ENCODE data around the gene U2AF2.

The U2AF2 gene

DNA sequence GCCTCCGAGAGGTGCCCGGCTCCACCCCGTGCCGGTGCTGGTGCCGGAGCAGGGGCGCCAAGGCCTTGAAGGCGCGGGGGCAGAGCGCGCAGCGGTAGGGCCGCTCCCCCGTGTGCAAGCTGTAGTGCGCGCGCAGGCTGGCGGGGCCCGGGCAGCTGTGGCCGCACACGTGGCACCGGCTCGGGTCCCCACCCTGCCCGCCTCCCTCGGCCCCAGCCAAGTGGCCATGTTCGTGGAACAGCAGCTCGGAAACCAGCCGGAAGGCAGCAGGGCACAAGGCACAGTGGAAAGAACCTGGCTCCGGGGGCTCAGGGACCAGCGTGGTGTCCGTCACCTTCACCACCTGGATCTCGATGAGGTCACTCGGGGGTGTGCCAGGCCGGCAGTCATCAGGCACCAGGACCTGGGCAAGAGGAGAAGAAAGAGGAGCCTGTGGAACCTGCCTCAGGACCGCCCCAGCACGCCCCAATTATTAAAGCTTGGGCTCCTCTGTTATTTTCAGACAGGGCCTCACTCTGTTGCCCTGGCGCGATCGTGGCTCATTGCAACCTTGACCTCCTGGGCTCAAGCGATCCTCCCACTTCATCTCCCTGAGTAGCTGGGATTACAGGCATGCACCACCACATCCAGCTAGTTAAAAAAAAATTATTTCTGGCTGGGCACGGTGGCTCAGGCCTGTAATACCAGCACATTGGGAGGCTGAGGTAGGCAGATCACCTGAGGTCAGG, 32.4 kb upstream of the U2AF2 start:
- no peak for DNase-seq

DNA sequence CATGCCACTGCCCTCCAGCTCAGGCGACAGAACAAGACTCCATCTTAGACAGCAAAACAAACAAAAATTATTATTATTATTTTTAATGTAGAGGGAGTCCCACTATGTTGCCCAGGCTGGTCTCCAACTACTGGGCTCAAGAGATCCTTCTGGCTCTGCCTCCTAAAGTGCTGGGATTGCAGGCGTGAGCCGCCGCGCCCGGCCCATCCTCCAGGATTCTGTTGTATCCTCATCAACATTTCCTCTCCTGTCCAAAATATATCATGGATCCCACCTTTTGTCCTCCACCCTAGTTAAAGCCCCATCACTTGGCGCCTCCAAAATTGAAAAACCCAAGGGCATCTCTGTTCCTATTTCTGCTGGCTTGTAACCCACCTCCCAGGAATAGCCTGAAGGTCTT, 31.7 kb upstream of the U2AF2 start:
- DNase-seq, result no peak

DNA sequence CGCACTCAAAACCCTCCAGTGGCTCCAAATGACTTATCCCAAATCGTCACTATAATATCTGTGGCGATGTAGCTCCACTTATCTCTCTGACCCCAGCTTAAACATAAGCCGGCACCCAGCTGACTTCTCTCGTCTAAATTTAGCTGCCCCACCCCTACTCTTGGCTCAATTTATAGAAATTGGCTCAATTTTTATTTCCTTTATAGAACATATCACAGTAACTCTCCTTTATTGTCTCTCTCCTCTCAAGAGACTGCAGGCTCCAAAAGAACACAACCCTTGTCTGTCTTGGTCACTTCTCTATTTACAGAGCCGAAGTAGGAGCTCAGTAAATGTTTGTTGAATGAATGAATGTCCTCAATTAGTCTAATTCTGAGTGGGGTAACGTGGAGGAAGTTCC, 31.3 kb upstream of the U2AF2 start:
- DNase-seq, result no peak

DNA sequence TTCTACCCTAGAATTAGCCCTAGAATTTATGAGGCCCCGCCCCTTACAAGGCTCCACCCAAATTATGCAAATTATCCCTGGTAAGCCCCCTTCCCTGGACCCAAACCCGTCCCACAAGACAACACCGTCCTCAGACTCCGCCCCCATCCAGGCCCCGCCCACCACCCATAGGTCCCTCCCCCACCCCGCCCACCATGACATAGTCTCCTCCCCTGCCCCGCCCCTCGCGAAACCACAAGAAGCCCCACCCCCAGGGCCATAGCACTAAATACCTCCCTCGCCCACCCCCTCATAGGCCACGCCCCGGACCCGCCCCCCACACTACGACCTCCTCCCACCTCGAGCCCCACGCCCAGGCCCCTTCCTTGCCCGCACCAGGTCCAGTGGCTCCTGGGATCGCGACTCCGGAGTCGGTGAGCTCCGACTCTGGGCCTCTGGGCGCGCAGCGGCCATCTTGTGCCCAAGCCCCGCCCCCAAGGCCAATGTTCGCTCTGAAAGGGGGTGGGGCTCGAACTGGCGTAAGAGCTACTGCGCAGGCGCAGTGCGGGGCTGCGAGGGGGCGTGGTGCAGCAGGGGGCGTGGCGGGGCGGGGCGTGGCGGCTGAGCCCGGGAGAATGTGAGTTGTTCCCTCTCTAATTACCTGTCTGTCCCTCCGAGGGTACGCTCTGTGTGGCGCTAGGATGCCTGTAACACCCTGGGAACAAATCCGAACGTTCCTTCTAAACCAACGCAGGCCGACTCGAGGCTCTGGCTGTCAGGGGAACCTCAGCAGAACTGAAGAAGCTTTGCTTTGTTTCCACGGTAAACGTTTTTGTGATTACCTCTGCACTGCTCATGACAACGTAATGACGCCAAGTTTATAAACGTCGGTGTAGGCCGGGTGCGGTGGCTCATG, 30.5 kb upstream of the U2AF2 start, which contains the start of gene ZNF784:
ZNF784 (minus strand) TSS at position 458 of the 895 bp plus-strand sequence; CDS start at position 453, 5 bp downstream.
- DNase-seq, result peak; percentile 85

DNA sequence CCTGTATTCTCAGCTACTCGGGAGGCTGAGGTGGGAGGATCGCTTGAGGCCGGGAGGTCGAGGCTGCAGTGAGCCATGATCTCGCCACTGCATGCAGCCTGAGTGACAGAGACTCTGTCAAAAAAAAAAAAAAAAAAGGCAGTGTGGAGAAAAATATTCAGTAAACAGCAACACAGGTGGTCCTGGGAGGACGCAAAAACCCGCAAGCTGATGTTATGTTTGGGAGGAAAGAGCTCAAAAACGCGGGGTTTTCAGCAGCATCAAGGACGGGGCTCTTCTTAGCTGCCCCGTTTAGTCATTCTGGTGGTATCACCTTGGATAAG, 29.9 kb upstream of the U2AF2 start:
- no peak for DNase-seq

DNA sequence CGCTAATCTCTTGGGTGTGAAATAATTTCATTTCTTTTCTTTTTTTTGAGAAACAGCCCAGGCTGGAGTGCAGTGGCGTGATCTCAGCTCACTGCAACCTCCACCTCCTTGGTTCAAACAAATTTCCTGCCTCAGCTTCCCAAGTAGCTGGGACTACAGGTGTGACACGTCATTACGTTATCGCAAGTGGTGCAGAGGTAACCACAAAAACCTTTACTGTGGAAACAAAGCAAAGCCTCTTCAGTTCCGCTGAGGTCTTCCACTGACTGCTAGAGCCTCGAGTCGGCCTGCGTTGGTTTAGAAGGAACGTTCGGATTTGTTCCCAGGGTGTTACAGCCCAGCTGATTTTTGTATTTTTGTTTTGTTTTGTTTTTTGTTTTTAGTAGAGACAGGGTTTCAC, 28.5 kb upstream of the U2AF2 start:
- no peak for DNase-seq

DNA sequence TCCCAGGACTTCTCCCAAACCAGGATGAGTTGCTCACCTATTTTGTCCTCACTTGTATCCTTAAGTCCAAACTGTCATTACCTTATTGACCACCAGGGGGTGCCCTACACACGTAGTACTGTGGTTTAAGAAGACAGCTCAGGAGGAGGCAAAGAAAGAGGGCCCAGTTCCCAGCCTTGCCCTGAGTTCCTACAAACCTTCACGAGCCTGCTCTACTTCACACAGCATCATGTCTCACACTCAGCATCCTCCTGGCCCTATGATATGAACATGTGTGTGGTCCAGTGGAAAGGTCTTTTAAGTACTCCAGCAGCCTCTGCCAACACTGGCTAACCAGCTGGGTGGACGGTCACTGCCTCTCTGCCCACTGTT, 22.4 kb upstream of the U2AF2 start:
- DNase-seq, result peak; percentile 53

DNA sequence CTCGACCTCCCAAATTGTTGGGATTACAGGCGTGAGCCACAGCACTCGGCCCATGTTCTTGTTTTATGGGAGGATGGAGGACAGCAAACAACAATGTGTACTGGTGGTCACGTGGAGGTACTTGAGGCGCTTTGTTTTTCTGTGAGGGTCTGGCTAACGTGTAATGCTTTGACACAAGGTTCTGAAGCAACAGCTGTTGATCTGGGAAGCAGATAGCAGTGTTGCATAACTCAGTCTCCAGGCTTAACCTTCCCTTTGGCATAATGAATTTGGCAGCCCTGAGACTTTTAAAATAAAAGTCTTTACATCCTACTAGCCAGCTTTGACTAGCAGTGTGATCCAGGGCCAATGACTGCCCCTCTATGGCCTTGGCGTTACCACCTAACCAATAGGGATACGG, 21.0 kb upstream of the U2AF2 start:
- no peak for DNase-seq

DNA sequence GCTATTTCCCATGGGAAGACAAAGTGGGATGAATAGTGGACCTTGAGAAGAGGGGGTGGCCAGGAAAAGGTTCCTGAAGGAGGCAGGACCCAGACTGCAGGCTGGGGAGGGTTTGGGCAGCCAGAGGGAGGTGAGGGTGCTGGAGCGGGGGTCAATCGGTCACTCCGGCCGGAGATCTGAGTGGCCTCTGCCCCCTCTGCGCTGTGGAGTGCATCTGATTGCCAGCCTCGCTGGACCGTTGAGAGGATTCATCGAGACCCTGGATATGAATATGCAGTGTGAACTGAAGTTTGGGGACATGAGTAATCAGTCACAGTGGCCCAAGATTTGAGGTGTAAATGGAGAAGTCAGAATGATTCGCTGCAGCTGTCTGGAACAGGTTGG, 19.5 kb upstream of the U2AF2 start:
- DNase-seq, result no peak

DNA sequence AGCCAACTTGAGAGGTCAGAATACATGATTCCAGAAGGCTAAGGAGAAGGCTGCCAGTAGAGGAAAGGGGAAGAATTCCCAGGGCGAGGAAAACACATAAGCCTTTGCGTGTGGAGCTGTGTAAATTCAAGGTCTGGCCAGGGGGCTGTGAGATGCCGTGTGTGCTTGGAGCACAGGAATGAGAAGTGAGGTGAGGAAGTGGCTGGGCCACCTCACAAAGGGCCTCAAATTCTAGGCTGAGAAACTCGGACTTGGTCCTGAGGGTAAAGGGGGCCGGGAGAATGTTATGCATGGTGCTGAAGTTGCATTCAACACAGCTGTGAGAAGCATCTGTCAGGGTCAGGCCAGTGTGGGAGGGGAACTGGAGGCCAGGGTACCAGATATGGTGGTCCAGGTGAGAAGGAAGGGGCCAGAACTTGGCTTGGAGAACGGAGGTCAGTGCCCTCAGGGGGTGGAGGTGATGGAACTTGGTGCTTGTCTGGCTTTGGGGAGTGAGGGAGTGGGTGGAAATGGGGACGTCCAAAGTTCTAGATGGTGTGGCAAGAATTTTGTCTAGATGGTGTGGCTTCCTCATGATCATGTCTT, 18.9 kb upstream of the U2AF2 start:
- no peak for DNase-seq

DNA sequence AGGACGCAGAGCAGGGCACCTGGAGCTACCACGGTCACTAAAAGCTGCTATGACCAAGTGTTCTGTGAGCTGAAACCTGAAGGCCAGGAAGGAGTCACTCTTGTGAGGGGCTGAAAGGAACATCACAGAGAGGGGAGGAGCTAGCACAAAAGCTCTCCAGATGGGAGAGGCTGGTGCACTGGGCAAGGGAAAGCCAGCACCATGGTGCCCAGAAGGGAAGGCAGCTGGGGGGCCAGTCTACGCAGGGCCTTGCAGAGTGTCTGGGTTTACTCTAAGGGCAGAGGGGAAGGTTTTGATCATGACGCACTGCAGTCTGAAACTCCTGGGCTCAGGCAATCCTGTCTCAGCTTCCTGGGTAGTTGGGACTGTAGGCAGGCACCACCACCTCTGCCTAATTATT, 18.1 kb upstream of the U2AF2 start:
- no peak for DNase-seq

DNA sequence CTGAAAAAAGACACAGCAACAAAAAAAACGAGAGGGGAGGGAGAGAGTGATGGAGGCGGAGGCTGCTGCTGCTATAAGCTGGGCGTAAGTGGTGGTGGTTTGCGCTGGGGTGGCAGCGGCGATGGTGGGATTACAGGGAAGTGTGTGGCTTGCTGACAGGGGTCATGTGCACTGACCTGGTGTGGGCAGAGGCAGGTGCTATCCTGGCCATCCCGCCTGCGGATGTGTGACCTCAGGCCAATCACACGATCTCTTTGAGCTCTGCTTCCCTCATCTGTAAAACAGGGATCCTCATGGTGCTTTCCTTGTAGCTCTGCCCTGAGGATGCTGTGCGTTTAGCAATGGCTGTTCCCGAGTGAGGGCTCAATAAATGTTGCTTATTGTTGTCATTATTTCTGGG, 17.3 kb upstream of the U2AF2 start:
- no peak for DNase-seq

DNA sequence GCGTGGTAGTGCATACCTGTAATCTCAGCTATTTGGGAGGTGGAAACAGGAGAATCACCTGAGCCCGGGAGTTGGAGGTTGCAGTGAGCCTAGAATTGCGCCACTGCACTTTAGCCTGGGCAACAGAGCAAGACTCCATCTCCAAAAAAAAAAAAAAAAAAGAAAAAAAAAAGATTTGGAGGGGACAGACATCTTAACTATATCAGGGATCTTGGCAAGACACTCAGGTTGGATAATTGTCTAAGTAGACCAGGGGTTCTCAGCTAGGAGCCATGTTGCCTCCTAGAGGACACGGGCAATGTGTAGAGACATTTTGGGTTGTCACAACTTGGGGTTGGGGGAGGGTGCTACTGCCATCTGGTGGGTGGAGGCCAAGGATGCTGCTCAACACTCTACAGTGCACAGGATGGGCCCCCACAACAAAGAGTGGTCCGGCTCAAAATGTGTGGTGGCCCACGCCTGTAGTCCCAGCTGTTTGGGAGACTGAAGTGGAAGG, 15.9 kb upstream of the U2AF2 start:
- DNase-seq, result no peak

DNA sequence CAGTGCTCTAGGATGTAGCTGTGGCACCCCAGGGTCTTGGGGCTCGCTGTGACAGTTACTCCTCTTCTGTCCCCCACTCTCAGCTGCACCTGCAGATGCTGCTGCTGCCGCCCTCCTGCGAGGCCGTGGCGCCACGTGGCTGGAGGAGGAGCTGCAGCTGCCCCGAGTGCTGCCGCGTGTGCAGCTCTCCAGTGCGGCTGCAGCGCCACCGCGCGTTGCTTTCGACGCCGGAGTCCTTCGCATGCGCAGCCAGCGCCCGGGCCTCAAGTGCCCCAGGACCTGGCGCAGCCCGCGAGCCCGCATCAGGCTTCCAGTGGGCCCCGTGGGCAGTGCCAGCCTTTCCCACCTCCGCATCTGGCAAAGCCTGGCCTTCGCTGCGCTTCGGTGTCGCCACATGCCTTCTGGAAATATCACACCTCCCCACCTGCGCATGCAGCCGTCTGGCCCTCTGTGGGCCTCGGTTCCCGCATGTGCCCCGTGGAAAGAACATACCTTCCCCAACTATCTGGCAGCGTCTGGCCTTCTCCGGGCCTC, 14.7 kb upstream of the U2AF2 start:
- DNase-seq, result peak; percentile 83

DNA sequence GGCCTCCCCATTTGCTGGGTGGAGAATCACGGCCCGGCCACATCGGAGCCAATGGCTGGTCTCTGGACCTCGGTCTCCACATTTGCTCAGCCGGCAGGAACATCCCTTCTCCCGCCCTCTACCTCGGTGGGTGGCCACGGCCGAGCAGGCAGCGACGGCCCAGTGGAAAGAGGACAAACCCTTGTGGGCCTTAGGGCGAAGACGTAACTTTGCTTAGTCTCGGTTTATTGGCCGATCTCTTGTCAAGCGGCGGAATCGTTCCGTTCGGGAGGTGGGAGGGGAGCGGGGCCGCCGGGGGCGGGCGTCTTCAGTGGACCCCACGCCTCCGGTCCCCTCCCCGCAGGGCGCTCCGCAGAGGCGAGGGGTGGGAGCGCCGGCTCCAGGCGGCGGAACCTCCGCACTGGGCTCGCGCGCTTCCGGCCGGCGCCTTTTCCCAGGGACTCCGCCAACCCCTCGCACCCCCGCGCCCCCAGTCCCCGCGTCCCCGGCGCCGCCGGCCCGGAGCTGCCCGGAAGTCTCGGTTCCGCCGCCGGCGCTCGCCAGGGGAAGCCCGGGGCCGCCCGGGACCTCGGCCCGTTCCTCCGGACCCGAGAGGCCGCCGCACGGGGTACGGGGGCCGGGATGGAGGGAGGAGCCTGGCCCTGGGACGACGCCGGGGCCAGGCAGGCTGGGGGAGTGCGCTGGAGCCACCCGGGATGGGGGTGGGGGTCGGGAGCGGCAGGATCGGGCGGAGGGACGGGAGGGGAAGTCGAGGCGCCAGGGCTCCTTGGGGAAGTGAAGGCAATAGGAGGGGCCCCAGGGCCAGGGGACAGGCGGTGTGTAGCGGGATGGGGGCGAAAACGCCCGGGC, 14.0 kb upstream of the U2AF2 start, which contains the start of gene ZNF580:
ZNF580 (plus strand) TSS at position 426 of the 849 bp plus-strand sequence. CDS start 1,507 bp downstream, outside the sequence.
- DNase-seq, result peak; percentile 53

DNA sequence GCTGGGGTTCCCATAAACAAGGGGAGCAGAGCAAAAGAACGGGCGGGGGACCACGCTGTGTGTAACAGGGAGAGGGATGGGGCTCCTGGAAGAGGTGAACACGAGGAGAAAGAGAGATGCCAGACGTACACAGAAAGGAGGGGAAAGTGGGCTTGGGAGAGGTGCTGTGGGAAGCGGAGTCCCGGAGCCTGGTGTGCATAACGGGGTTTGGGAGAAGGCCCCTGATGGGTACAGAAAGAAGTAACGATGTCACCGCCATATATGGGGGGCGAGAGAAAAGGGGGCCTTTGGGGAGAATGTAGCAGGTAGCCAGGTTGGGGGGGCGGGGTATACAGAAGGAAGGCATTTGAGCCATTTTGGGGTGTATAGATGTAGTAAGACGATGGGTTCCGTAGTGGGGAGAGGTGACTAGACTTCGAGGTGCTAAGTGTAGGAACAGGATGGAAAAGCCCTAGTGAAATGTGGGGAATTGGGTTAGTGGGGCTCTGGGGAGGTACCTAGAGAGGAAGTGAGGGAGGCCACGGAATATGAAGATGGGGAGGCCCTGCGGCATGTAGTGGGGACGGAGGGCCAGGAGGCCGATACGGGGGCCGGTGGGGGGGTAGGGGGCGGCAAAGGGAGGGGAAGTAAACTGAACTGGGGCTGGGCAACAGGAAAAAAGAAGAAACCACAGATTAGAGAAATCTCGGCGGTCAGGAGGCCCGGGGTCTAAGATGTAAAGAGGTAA, 13.2 kb upstream of the U2AF2 start:
- no peak for DNase-seq

DNA sequence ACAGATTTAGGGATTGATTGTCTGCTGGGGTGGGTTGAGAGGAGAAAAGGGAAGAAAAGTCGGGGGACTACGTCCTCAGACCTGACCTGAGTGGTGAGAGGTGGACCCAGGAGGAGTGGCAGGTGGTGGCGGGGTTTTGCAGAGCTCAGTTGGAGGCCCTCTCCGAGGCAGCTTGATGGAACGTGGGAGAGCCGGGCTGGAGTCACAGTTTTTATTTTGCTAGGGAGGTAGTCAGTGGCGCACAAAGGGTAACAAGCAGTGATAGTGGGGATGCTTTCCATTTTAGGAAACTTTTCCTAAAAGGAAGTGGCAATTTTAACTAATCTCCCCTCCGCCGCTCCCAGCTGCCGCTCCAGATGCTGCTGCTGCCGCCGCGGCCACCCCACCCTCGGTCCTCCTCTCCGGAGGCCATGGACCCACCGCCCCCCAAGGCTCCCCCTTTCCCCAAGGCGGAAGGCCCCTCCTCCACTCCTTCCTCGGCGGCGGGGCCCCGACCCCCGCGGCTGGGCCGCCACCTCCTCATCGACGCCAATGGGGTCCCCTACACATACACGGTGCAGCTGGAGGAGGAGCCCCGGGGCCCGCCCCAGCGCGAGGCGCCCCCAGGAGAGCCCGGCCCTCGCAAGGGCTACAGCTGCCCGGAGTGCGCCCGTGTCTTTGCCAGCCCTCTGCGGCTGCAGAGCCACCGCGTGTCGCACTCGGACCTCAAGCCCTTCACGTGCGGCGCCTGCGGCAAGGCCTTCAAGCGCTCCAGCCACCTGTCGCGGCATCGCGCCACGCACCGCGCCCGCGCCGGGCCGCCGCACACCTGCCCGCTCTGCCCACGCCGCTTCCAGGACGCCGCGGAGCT, 12.5 kb upstream of the U2AF2 start:
- DNase-seq, result no peak

DNA sequence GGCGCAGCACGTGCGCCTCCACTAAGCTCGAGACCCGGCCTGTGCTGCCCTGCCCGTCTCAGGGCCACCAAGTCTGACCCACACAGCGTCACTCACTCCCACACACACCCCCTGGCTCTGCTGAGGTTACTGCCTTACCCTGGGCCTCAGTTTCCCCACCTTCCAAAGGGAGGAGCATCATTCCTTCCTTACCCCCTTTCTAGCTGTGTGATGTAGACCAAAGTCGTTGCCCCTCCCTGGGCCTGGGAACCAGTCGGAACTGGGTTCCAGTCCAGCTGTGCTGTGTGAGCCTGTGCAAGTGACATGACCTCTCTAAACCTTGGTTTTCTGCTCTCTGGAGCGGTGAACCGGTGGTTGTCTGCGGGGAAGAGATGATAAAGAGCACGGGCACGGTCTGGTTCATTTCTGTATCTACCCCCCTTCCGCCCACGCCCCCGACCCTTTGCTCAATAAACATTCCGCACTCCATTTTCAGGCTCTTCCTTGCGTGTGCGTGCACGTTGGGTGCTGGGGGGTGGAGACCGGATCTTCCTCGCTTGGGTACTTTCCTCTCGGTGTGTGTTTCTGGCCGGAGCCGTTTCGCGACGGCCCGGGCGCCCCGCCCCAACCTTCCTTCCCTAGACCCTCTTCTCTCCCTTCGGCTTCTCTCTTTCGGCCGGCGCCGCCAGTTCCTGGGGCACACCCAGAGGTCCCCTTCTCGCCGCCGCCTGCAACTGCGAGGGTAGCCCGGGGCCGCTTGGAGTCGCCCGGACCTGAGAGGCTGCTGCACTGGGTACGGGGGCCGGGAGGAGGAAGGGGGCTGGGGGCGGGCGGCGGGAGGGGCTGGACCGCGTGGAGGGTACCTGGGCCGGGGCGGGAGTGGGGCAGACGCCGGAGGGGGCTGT, 11.6 kb upstream of the U2AF2 start, which contains the start of gene ZNF581:
ZNF581 (plus strand) TSS at position 647 of the 884 bp plus-strand sequence. CDS start 923 bp downstream, outside the sequence.
- DNase-seq, result peak; percentile 43

DNA sequence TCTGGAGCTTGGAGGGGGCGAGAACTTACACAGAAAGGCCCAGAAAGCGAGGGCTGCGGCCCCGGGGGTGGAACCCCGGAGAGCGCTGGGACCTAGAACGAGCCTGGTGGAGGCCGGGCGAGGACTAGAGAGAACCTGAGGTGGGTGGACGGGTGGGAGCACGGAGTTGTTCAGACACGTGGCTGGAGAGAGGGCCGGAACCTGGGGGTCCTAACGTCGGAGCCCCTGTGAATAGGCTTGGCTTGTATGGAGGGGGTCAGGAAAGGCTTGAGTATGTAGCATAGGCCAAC, 11.0 kb upstream of the U2AF2 start:
- no peak for DNase-seq
